ENCODE measurements around the gene DEFB128.
A peak's percentile ranks its signal among the peaks of the same experiment; 100 is the strongest.

DEFB128 gene

DNA sequence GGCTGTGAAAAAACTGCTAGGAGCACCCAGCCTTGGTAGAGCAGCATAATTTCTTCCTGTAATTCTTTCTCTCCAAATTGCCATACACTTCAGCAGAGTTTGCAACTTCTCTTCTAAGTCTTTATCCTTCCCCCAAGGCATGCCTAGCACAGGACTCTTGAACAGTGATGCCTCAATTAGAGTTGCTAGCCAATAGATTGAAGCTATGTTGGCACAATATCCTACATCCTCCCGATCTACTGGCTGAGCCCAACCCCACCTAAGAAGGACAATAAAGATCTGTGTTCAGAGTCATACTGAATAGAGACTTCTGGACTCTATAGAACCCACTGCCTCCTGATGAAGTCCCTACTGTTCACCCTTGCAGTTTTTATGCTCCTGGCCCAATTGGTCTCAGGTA, 47.2 kb downstream of the DEFB128 start, which contains the start of gene DEFB126:
TSS of gene DEFB126 (plus strand) at position 301 of the 400 bp plus-strand sequence. CDS start at position 340, 39 bp downstream.
- WGBS, 2 donors (ENCODE audit: extremely low coverage in 2 of 2, insufficient read length in 2 of 2, insufficient replicate concordance in 1 of 2): no CpG with 5 or more reads among the region's 1 CpG
- Histone ChIP-seq H3K36me3 (replicated peaks in 1 of 2; ENCODE audit: control insufficient read depth in 2 of 2, insufficient read depth in 2 of 2, low read length in 2 of 2) (no peaks in the 10 kb centered on the region), H3K23ac (ENCODE audit: low read depth, low read length, poor library complexity) (no peak within 1 kb of the TSS), H3K27me3 (ENCODE audit: control insufficient read depth in 3 of 3, insufficient read depth in 3 of 3, low read depth in 1 of 3, low read length in 3 of 3) (peaks cover 0 to 35% (median 2%) of the 10 kb centered on the region in 3 experiments), H3K18ac (ENCODE audit: low read length) (no peak within 1 kb of the TSS), H3K4me3 (ENCODE audit: low read length in 2 of 2) (no peak within 1 kb of the TSS), H2BK120ac (ENCODE audit: low read depth, low read length) (no peak within 1 kb of the TSS), H4K91ac (ENCODE audit: low read depth, low read length, poor library complexity) (no peak within 1 kb of the TSS), H3K4me2 (ENCODE audit: insufficient read depth, low read length, poor library complexity, severe bottlenecking) (no peak within 1 kb of the TSS), H3K4me1 (ENCODE audit: control insufficient read depth in 2 of 2, insufficient read depth in 1 of 2, low read depth in 1 of 2, low read length in 2 of 2) (no peaks in the 10 kb centered on the region), H2BK15ac (ENCODE audit: low read length) (no peak within 1 kb of the TSS), H2BK12ac (ENCODE audit: low read length) (no peak within 1 kb of the TSS), H3K14ac (ENCODE audit: low read length) (peak within 1 kb of the TSS; percentile 38), H3K4ac (ENCODE audit: low read length) (no peak within 1 kb of the TSS), H3K27ac (replicated peaks; ENCODE audit: low read length) (no peak within 1 kb of the TSS), H3K9me3 (replicated peaks in 1 of 2; ENCODE audit: control insufficient read depth in 2 of 2, insufficient read depth in 1 of 2, low read depth in 1 of 2, low read length in 2 of 2) (peaks cover 0 to 15% of the 10 kb centered on the region in 2 donors), H4K8ac (ENCODE audit: low read depth, low read length) (no peak within 1 kb of the TSS), H2AFZ (ENCODE audit: low read length) (no peak within 1 kb of the TSS), H2AK5ac (ENCODE audit: low read depth, low read length) (no peak within 1 kb of the TSS), H3K9ac (ENCODE audit: low read depth, low read length, poor library complexity) (no peak within 1 kb of the TSS), H3K79me1 (ENCODE audit: low read depth, low read length) (no peaks in the 10 kb centered on the region), H2BK5ac (ENCODE audit: low read length) (no peak within 1 kb of the TSS)
- no peak for DNase-seq (ENCODE audit: low spot score)
